Parathyroid adenoma (tissue), 2 donors: ENCODE measurements around the gene IGSF6.

Source experiments
- H2AFZ ChIP-seq: fragments of 300-600 bp; sonication (generic); one replicate; pipeline ENCODE4 v1.7.0; 2017; ENCODE audit warnings: antibody characterized with exemption, mild to moderate bottlenecking
- H3K27ac ChIP-seq: fragments of 300-600 bp; sonication (generic); one replicate; pipeline ENCODE4 v1.7.0; 2017
- H3K27me3 ChIP-seq: fragments of 300-600 bp; sonication (generic); one replicate; pipeline ENCODE4 v1.7.0; 2017; ENCODE audit warnings: low read length; ENCODE audit not compliant: control insufficient read depth, insufficient read depth
- H3K36me3 ChIP-seq: fragments of 300-600 bp; sonication (generic); one replicate; pipeline ENCODE4 v1.7.0; 2017; ENCODE audit warnings: low read length; ENCODE audit not compliant: control insufficient read depth, insufficient read depth
- H3K4me1 ChIP-seq: fragments of 300-600 bp; sonication (generic); one replicate; pipeline ENCODE4 v1.7.0; 2017; ENCODE audit warnings: control low read depth
- H3K4me2 ChIP-seq: fragments of 300-600 bp; sonication (generic); one replicate; pipeline ENCODE4 v1.7.0; 2017; ENCODE audit warnings: low read length
- H3K4me3 ChIP-seq: fragments of 300-600 bp; sonication (generic); one replicate; pipeline ENCODE4 v1.7.0; 2017; ENCODE audit warnings: low read depth, low read length
- H3K79me2 ChIP-seq: fragments of 300-600 bp; sonication (generic); one replicate; pipeline ENCODE4 v1.7.0; 2017; ENCODE audit warnings: control low read depth
- H3K9ac ChIP-seq: fragments of 300-600 bp; sonication (generic); one replicate; pipeline ENCODE4 v1.7.0; 2017; ENCODE audit warnings: mild to moderate bottlenecking
- H3K9me3 ChIP-seq: fragments of 300-600 bp; sonication (generic); one replicate; pipeline ENCODE4 v1.7.0; 2017; ENCODE audit warnings: low read length; ENCODE audit not compliant: control insufficient read depth
- CTCF ChIP-seq: fragments of 300-600 bp; sonication (generic); IDR thresholded peaks from one replicate; pipeline ENCODE4 v1.7.0; 2017; ENCODE audit warnings: antibody characterized with exemption, mild to moderate bottlenecking
- donor health status: primary hyperparathyroidism.

The IGSF6 gene

GRCh38 chr16:21647562-21648164 is 4.7 kb downstream of the IGSF6 start:
- H2AFZ ChIP-seq, result no peak overlapping the region
- no peak for TF ChIP-seq CTCF
- H3K4me2 ChIP-seq, result no peak overlapping the region
- no peaks in the 10 kb centered on the region for H3K36me3 ChIP-seq
- no peak overlapping the region for H3K4me3 ChIP-seq
- H3K27me3 ChIP-seq, result no peaks in the 10 kb centered on the region
- no peaks in the 10 kb centered on the region for H3K9me3 ChIP-seq
- H3K27ac ChIP-seq, result no peak overlapping the region
- H3K9ac ChIP-seq, result no peak overlapping the region
- H3K4me1 ChIP-seq, result no peaks in the 10 kb centered on the region
- H3K79me2 ChIP-seq, result peaks cover 21% of the 10 kb centered on the region

GRCh38 chr16:21646721-21647561 is 5.5 kb downstream of the IGSF6 start:
- no peak for TF ChIP-seq CTCF
- Histone ChIP-seq H3K9ac (no peak overlapping the region), H3K4me1 (no peaks in the 10 kb centered on the region), H3K9me3 (no peaks in the 10 kb centered on the region), H3K4me3 (no peak overlapping the region), H3K4me2 (no peak overlapping the region), H3K36me3 (no peaks in the 10 kb centered on the region), H3K27ac (no peak overlapping the region), H2AFZ (no peak overlapping the region), H3K79me2 (peaks cover 18% of the 10 kb centered on the region), H3K27me3 (no peaks in the 10 kb centered on the region)

- Histone ChIP-seq H3K27ac (peak overlapping the region; percentile 9), H3K79me2 (peaks cover 15% of the 10 kb centered on the region), H3K9ac (no peak overlapping the region), H3K9me3 (no peaks in the 10 kb centered on the region), H3K27me3 (no peaks in the 10 kb centered on the region), H2AFZ (no peak overlapping the region), H3K4me3 (no peak overlapping the region), H3K4me1 (no peaks in the 10 kb centered on the region), H3K4me2 (no peak overlapping the region), H3K36me3 (no peaks in the 10 kb centered on the region)
- TF ChIP-seq CTCF, result no peak
These were observed 6.3 kb downstream of the IGSF6 start for GRCh38 chr16:21646091-21646490.

GRCh38 chr16:21645261-21645721 is 7.1 kb downstream of the IGSF6 start:
- Histone ChIP-seq H3K79me2 (peaks cover 14% of the 10 kb centered on the region), H3K4me3 (no peak overlapping the region), H3K27me3 (no peaks in the 10 kb centered on the region), H3K9ac (no peak overlapping the region), H3K9me3 (no peaks in the 10 kb centered on the region), H3K4me2 (no peak overlapping the region), H3K27ac (no peak overlapping the region), H2AFZ (no peak overlapping the region), H3K36me3 (no peaks in the 10 kb centered on the region), H3K4me1 (no peaks in the 10 kb centered on the region)
- no peak for TF ChIP-seq CTCF
